Colonic mucosa (tissue), 4 donors: ENCODE results near the gene B9D1. TPM values are rescaled to one million over a fixed set of nuclear protein-coding genes. Genes with fewer than 3 reads are reported as not detected.
"Not testable (repeated sequence)": the region's sequence is repeated elsewhere in the genome, so short reads cannot be mapped to it uniquely, and the experiment has no call there.

Experiments
- DNase-seq: peaks from one replicate; pipeline ENCODE4 v3.0.0-alpha.2; 2020
- H3K27ac ChIP-seq: fragments of 200-600 bp; one replicate; pipeline ENCODE4 v1.8.0; 2021
- H3K27me3 ChIP-seq: fragments of 200-600 bp; one replicate; pipeline ENCODE4 v1.8.0; 2021
- H3K36me3 ChIP-seq: fragments of 200-600 bp; one replicate; pipeline ENCODE4 v1.8.0; 2021
- H3K4me1 ChIP-seq: fragments of 200-600 bp; one replicate; pipeline ENCODE4 v1.8.0; 2021; ENCODE audit warnings: mild to moderate bottlenecking
- H3K4me3 ChIP-seq: fragments of 200-600 bp; one replicate; pipeline ENCODE4 v1.8.0; 2021
- H3K9ac ChIP-seq, 2 donors: one replicate each; pipeline ENCODE4 v1.7.0; 2013; ENCODE audit warnings: control low read depth in 2 of 2, low read depth in 2 of 2, low read length in 2 of 2
- H3K9me3 ChIP-seq: fragments of 200-600 bp; one replicate; pipeline ENCODE4 v1.8.0; 2021
- intact Hi-C: fragments of 100-400 bp; cut with DNase I; formaldehyde crosslinking; loops from one replicate; pipeline ENCODE4 v1.14.1; 2022
- total RNA-seq, 2 donors: library from RNA; stranded (reverse); fragmentation: NEBNext Ultra II Directional in 1 of 2; extraction: Animal tissue kit (Norgen Biotek cat#: 25700) in 1 of 2; gene quantifications; one replicate each; pipeline ENCODE4 v1.2.1, GENCODE V29; 2021
- TF ChIP-seq, protein P1 (sequence below): fragments of 200-600 bp; IDR thresholded peaks from one replicate; pipeline ENCODE4 v1.8.0; 2022; ENCODE audit warnings: antibody characterized with exemption, mild to moderate bottlenecking
- donor health status: healthy.
- donor health status: DM: no; HTN: no; CAD: no.
- donor health status: DM: no; HTN: no; CAD: no.

Gene B9D1
- total RNA-seq, 2 donors from 2014 or later = 5.6 to 11.9 TPM

DNA sequence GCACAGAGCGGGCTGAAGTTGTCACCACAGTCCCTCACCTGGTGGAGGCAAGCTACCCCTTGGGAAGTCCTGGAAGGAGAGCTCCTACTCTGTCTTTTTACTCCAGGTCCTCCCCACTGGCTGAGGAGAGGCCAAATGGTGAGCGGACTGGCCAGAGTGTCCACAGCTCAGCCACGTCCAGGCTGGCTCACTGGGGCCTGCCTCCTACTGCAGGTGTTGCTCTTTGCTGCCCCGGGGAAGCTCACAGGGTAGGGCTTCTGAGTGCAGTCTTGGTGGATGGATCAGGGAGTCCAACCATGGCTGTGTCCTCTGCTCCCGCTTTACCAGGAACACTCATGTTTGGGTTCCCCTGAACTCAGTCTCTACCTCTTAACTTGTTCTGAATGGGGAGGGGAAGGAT, 2.7 kb downstream of the B9D1 start:
- Histone ChIP-seq H3K4me1 (no peaks in the 10 kb centered on the region), H3K4me3 (no peak overlapping the region), H3K9ac (no peak overlapping the region), H3K27me3 (no peaks in the 10 kb centered on the region), H3K36me3 (no peaks in the 10 kb centered on the region), H3K9me3 (no peaks in the 10 kb centered on the region), H3K27ac (no peak overlapping the region)
- intact Hi-C loops = loop anchor here (10.0 kb wide), 1 partner anchor 405 kb away; no protein-coding TSS in a partner anchor
- DNase-seq = no peak
- TF ChIP-seq, protein P1, sequence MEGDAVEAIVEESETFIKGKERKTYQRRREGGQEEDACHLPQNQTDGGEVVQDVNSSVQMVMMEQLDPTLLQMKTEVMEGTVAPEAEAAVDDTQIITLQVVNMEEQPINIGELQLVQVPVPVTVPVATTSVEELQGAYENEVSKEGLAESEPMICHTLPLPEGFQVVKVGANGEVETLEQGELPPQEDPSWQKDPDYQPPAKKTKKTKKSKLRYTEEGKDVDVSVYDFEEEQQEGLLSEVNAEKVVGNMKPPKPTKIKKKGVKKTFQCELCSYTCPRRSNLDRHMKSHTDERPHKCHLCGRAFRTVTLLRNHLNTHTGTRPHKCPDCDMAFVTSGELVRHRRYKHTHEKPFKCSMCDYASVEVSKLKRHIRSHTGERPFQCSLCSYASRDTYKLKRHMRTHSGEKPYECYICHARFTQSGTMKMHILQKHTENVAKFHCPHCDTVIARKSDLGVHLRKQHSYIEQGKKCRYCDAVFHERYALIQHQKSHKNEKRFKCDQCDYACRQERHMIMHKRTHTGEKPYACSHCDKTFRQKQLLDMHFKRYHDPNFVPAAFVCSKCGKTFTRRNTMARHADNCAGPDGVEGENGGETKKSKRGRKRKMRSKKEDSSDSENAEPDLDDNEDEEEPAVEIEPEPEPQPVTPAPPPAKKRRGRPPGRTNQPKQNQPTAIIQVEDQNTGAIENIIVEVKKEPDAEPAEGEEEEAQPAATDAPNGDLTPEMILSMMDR = no peak

DNA sequence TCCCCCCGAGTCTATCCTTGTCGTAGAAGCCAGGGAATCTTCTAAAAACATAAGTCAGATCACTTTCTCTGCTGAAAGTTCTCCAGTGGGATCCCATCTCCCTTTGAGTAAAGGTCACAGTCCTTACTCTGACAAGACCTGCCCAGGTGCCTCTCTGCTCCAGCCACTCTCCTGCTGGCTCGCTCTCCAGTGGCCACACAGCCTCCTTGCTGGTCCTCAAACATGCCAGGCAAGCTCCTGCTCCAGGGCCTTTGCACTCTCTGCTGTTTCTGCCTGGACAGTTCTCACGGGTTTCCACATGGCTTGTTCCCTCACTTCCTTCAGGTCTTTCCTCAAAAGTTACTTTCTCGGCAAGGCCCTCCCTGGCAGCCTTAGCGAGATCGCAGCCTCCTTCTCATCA, 3.4 kb downstream of the B9D1 start:
- Histone ChIP-seq H3K9ac (no peak overlapping the region), H3K4me3 (no peak overlapping the region), H3K27ac (no peak overlapping the region), H3K9me3 (no peaks in the 10 kb centered on the region), H3K4me1 (no peaks in the 10 kb centered on the region), H3K36me3 (no peaks in the 10 kb centered on the region), H3K27me3 (no peaks in the 10 kb centered on the region)
- DNase-seq = no peak
- intact Hi-C loops = no loop called here
- TF ChIP-seq, protein P1 = no peak

DNA sequence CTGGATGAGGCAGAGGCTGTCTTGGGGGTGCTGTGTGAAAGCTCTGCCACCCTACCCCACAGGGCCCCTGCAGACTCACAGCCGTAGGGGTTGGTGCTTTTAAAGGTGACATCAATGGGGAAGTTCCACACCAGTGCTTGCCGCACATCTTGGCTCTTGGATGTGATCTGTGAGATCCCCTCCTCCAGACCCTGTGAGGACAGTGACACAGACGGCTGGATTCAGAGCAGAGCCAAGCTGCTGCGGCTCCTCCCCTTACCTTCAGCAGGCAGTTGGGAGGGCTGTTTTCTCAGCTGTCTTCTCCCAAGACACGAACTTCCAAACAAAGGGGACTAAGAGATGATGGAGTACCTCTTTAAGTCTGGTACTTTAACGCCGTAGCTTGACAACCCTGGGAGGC, 4.8 kb downstream of the B9D1 start:
- intact Hi-C loops = no loop called here
- DNase-seq = no peak
- no peaks in the 10 kb centered on the region for H3K36me3 ChIP-seq

DNA sequence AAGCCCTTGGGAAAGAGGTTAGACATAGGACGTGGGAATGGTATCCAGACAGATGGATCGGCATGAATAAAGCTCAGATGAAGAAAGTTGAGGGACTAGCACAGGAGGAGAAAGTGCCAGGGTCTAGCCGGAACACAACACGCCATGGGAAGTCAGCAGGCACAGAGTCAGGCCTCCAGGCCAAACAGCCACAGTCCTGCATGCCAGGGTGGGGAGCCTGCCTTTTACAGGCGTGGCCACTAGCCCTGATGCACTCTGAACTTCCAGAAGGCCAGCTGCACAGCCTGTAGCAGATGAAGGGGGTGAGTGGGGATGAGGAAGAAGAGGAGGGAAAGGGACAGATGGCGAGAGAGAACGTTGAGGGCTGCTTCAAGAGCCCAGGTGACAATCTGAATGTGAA, 5.2 kb downstream of the B9D1 start:
- TF ChIP-seq, protein P1 = no peak
- no peak overlapping the region for H3K27ac ChIP-seq
- H3K9me3 ChIP-seq = no peaks in the 10 kb centered on the region
- no peak overlapping the region for H3K9ac ChIP-seq
- H3K27me3 ChIP-seq = no peaks in the 10 kb centered on the region
- intact Hi-C loops = no loop called here
- no peak for DNase-seq
- no peak overlapping the region for H3K4me3 ChIP-seq
- no peaks in the 10 kb centered on the region for H3K4me1 ChIP-seq
- H3K36me3 ChIP-seq = no peaks in the 10 kb centered on the region

More for the DNA sequence above, 4.8 kb downstream of the B9D1 start:
- no peaks in the 10 kb centered on the region for H3K4me1 ChIP-seq
- H3K27ac ChIP-seq = no peak overlapping the region
- H3K4me3 ChIP-seq = no peak overlapping the region
- H3K9ac ChIP-seq = no peak overlapping the region
- no peaks in the 10 kb centered on the region for H3K9me3 ChIP-seq
- TF ChIP-seq, protein P1 = no peak
- no peaks in the 10 kb centered on the region for H3K27me3 ChIP-seq

DNA sequence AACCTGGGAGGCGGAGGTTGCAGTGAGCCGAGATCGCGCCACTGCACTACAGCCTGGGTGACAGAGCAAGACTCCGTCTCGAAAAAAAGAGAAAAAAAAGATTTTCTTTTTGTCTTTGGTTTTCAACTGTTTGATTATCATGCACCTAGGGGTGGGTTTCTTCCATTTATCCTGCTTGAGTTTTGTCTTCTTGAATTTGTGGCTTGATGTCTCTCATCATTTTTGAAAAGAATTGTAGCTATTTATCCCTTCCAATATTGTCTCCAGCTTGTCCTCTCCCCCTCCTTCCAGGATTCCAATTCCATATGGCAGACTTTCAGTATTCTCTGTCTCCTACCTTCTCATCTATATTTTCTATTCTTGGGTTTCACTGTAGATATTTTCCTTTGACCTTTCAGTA, 7.8 kb downstream of the B9D1 start:
- no peaks in the 10 kb centered on the region for H3K9me3 ChIP-seq
- DNase-seq = no peak
- no peak overlapping the region for H3K9ac ChIP-seq
- intact Hi-C loops = no loop called here
- no peak overlapping the region for H3K4me3 ChIP-seq
- H3K27ac ChIP-seq = no peak overlapping the region
- no peaks in the 10 kb centered on the region for H3K27me3 ChIP-seq
- no peaks in the 10 kb centered on the region for H3K4me1 ChIP-seq
- TF ChIP-seq, protein P1 = no peak
- H3K36me3 ChIP-seq = no peaks in the 10 kb centered on the region

DNA sequence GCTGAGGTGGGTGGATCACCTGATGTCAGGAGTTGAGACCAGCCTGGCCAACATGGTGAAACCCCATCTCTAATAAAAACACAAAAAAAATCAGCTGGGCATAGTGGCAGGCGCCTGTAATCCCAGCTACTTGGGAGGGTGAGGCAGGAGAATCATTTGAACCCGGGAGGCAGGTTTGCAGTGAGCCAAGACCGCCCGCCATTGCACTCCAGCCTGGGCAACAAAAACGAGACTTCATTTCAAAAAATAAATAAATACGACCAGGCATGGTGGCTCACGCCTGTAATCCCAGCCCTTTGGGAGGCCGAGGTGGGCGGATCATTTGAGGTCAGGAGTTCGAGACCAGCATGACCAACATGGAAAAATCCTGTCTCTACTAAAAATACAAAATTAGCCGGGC, 9.1 kb downstream of the B9D1 start:
- DNase-seq, H3K4me3 ChIP-seq, H3K4me1 ChIP-seq, H3K27ac ChIP-seq, H3K36me3 ChIP-seq, H3K27me3 ChIP-seq, H3K9ac ChIP-seq, intact Hi-C loops, H3K9me3 ChIP-seq: not testable (repeated sequence)
